NCI-H2196 (cell line): ENCODE measurements around the gene NPLOC4.

Experiments used
- DNase-seq: peaks from one replicate; lab custom pipeline; 2025; ENCODE audit not compliant: unreplicated experiment; lab: John Stamatoyannopoulos, UW

The NPLOC4 gene

DNA sequence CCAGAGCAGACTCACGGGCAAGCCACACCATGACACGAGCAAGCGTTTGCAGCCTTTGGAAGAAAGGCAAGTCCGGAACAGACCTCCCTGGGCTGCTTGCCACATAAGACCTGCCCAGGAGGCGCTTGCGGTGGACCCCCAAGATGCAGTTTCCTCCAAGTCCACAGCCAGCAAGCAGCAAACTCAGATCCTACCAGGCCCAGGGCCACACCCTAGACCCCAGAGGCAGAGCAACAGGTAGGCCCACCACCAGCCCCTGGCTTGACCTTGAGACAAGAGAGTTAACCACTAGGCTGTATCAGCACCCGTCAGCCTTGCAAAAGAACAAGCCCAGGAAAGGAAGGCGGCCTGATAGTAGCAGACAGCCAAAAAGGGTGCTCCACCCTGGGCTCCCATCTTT lies 87.1 kb downstream of the NPLOC4 start:
- no peak for DNase-seq

DNA sequence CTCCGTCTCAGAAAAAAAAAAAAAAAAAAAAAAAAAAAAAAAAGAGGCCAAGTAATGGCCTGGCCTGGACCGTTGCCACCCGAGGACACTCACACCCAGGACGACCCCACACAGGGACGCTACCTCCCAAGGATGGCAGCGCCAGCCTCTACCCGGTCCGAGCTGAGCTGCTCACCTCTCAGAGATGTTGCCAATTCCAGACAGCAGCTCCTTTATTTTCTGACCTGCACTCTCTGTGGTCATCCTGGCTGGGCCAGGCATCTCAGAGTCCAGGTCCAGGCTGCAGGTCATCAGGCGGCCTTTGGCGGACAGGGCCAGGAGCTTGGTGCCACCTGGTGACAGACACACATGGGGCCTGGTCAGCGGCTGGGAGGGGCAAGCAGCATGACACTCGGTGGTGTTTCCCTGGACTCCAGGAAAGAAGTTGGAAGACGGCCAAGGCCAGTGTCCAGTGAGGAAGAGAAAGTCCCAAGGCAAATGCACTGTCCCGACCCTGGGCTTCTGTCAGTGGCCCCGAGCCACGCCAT lies 87.8 kb downstream of the NPLOC4 start:
- no peak for DNase-seq

DNA sequence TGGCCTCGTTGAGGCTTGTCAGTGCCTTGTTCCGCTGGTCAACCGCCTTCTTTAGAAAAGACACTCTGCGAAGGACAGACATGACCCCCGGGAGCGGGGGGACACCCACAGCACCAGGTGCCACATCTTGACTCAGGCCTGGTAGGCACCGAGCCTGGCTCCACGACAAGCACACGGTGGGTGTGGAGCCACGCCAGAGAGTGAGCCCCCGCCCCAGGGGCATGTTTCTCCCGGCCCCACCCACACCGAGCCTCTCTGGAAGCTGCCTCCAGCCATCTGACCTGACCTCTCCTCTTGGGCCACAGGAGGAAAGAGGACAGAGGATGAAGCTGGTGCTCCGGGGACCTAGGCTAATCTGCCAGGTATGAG lies 89.3 kb downstream of the NPLOC4 start:
- no peak for DNase-seq

DNA sequence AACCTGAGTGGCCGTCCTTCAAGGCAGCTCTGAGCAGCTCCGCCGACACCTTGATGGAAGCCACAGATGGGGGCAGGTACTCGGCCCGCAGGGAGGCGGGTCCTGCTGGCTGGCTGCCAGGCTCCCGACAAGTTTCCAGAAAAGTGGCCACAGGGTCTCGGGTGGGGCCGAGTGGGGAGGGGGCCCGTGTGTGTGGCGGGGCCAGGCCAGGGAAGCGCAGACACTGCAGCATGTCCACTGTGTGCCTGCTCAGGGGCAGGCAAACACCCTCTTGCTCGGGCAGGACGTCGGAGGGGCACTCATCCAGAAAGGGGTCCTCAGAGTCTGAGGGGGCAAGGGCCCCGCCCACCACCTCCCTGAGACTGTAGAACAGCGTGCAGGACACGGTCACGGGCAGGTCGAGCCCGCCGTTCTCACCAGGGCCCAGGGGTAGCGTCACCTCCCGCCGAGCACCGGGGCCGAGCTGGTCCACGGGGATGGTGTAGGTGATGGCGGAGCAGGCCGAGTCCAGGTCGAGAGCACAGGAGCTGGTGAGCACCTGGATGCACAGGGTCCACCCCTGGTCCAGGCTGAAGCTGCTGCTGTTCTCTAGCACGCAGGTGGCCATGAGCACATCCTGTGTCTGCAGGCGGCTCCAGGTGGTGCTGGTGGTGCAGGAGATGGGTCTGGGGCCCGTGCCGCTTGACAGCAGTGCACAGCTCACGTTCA lies 89.9 kb downstream of the NPLOC4 start:
- no peak for DNase-seq

DNA sequence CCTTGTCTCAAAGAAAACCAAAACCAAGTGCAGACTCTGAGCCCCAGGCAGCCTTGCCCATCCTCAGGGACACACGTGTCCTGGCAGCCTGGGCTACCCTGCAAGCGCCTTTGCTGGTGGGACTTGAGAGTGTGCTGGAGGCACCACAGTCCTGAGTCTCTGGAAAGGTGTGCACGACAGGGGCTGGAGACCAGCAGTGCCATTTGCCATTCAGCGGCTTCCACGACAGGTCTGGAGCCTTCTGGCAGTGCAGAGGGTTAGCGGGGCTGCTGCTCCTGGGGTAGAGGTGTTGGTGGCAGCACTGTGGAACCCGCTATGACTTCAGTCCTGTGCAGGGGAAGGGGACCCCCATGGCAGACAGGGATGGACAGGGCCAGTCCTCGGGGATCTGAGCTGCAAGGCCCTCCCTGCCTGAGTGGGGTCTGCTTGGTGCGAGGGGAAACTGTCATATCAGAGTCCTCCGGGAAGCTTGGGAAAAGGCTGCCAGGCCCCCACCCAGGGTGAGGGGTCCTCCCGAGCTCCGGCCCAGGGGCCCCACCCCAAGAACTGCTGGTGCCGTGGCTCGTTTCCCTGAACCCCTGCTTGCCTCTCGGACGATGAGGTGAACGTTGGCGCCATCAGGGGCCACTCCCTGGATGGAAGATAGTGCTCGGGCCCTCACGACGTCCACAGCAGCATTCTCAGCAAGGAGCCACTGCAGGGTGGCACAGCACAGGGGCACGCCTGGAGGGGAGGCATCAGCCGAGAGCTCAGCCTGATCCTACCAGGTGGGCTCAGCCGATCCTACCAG lies 91.6 kb downstream of the NPLOC4 start:
- no peak for DNase-seq

DNA sequence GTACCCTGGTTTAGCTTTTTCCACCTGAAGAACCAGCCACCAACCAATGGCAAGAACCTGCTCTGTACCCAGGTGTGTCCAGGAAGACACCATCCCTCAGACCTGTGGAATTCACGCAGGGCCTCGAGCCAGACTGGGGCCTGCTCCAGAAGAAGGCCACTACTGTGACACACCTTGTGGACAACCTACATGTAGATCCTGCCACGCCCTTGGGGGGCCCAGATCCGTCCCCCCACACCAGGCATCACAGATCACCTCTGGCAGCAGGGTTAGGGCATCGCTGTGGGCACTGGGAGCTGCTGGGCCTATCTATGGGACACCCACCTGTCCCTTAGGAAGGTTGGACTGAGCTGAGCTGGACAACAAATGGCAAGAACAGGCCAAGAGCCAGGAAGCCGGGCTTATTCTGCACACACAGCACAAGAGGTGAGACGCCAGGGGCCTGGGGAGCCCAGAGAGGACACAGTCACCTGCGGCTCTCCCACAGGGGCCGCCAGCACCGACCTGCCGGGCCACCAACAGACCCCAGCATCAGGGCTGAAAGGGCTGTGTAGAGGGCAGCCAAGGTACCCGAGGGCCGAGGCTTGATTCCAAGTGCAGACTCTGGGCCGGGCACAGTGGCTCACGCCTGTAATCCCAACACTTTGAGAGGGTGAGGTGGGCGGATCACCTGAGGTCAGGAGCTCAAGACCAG lies 92.5 kb downstream of the NPLOC4 start:
- DNase-seq, result no peak

DNA sequence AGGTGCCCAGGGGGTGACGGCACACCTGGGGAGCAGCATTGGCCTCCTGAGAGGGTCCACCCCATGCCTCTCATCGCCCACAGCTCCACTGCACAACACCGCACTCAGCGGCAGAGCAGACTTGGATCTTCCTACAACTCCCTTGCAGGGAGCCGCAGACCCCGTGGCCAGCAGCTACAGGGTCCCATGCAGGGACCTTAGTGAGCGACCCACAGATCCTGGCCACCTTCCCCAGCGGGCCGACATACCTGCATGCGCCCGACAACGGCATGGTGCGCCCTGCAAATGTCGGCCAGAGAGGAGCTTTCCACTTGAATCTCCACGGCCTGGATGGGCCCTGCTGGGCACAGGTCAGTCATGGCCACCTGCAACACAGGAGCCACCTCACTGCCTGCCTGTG lies 93.2 kb downstream of the NPLOC4 start:
- DNase-seq, result no peak

DNA sequence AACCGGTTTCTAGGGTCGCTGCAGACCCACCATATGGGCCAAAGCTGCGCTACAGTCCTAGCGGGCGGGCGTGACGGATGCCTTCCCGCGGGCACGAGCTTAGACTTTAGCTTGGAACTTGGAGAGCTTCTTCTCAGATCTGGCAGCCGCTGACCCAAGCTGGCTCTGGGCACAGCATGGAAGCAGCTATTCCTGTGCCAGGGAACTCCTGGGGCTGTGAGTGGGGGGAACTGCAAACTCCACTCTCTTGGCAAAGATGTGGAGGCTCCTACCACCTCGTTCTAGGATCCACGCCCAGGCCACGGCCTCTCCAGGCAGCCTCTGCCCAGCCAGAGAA lies 93.6 kb downstream of the NPLOC4 start:
- no peak for DNase-seq

DNA sequence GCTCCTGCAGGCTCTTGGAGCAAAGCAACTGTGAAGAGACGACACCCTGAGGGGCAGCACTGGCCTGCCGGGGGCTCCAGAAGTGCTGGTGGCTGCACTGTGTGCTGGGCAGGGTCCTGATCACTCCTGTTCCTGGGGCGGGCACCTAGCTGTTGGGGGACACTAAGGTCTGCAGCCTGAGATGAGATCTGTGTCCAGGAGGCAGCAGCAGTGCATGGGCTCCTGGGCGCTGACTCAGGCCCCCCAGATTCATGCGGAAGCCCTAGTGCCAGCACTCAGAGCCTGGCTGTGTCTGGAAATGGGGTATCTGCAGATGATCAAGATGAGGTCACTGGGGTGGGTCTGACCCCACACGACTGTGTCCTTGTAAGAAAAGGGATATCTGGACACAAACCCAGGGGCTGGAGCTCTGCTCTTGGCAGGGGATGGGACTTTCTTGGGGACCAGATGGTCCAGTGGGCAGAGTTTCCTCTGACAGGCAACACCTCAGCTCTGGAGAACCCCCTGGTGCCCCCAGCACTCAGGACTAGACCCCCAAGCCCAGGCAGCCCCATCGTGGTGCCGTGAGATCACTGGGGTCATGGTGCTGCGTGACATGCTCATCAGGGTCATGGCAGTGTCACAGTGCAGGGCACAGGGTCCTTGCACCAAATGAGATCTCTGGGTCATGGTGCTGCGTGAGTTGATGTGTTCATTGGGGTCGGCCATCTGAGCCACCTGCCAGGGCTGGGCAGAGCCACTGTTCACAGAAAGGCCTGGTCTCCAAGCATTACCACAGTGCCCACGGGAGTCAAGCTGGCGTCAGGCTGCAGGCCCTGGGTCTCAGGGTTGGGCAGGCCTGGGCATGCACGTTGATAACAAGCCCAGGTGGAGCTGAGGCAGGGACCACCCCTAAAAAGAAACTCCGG lies 94.2 kb downstream of the NPLOC4 start:
- no peak for DNase-seq

DNA sequence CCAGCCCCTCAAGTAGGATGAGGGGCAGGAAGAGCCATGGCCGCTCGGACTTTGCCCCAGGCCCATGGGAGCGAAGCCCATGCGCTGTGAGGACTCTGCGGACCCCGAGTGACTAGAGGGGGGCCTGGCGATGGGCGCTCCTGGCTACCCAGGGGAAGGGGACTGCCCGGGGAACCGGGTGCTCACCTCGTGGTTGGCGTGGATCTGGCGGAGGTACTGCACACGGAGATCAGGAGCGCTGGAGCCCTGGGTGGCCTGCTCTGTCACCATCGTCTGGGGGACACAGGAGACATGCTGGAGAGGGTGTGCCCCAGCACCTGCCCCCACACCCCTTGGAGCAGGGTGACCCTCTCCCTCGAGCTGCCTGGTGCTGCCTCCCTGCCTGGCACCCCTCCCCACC lies 95.8 kb downstream of the NPLOC4 start:
- DNase-seq, result no peak

DNA sequence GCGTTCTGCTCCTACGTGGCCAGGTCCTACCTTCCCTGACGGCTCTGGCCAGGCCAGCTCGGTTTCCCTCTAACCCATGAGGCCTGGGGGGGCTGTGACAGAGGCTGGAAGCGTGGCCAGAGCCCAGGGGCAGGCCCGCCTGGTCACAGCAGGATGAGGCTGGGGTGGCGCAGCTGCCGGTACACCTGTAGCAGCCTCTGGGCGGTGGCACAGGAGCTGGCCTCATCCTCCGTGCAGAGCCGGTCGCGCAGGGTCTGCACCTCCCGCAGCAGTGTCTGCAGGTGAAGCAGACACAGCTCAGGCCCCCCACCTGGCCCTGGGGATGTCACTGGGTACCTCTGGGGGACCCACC lies 96.3 kb downstream of the NPLOC4 start:
- no peak for DNase-seq

DNA sequence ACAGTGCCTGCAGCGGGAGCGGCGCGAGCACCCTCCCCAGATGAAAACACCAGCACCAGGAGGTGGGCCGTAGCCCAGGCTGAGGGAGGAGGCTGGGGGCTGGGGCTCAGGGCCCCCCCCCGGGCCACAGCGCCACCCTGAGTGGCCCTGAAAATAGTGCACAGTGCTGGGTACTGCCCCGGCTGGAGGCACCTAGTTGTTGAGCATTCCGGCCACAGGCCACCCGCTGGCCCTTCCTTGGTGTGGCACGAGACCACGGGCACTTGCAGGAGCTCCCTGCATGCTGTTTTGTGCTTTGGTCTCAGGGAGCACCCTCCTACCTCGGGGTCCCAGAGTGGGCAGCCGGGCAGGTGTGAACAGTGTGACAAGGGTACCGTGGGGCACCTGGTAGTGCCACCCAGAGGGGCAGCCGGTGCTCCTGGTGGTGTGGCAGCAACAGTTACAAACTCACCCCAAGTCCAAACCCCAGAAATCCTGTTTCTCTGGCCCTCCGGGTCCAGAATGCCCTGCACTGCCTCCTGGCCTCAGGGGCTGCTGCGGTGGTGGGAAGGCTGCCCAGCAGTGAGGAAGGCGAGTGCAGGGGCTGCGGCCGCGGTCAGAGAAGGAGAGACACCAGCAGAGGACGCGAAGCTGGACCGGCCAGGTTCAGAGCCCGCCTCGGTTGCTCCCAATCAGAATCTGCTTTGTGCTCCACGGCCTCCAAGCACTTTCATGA lies 96.8 kb downstream of the NPLOC4 start:
- DNase-seq, result no peak

DNA sequence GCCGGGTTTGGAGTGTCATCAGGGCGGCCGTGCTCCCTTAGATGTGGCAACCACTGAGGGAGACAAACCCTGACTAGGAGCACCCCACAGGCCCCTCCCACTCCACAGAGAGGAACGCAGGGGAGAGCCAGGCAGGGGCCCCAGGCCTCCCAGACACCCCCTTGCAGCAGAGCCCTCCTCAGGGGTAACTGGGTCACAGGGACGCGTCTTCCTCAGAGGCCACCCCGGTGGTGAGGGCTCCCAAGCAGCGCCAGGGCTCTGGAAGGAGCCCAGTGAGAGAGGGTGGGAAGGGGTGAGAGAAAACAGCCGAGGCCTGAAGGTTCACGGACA lies 97.4 kb downstream of the NPLOC4 start:
- DNase-seq, result no peak

DNA sequence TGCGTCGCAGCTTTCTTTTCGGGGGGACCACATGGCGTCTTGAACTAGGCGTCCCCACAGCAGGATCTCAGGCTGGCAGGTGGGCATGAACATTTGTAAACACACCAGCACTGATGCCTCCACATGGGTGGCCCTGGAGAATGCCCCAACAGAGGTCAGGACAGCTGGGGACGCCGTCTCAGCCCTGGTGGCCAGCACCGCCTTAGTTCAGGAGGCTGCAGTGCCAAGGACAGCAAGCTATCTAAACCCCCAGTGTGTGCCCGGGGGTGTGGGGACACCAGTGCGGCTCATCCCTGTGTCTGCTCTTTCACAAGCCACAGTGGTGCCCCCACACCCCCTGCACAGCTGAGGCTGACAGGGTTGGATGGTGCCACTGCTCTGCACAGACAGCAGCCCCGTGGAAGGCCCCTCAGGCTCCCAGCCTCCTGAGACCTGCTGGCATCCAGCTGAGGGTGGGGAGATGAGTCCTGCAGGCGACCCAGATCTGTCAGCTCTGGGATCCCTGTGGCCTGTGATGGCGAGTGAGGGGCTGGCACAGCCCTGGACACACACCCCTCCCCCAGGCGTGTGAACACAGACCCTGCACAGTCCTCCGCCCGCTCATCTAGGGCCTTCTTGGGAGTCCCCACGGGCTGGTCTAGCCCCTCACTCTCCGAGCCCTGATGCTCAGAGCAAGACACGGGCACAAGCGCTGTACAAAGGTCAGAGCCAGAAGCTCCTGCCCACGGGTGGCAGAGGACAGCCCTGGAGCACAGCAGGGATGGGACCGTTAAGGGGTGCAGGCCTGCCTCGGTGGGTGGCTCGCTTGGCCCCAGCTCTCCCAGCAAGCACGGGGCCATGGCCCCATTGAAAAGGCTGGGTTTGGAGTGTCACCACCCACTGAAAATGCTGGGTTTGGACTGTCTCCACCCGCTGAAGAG lies 98.0 kb downstream of the NPLOC4 start:
- no peak for DNase-seq

DNA sequence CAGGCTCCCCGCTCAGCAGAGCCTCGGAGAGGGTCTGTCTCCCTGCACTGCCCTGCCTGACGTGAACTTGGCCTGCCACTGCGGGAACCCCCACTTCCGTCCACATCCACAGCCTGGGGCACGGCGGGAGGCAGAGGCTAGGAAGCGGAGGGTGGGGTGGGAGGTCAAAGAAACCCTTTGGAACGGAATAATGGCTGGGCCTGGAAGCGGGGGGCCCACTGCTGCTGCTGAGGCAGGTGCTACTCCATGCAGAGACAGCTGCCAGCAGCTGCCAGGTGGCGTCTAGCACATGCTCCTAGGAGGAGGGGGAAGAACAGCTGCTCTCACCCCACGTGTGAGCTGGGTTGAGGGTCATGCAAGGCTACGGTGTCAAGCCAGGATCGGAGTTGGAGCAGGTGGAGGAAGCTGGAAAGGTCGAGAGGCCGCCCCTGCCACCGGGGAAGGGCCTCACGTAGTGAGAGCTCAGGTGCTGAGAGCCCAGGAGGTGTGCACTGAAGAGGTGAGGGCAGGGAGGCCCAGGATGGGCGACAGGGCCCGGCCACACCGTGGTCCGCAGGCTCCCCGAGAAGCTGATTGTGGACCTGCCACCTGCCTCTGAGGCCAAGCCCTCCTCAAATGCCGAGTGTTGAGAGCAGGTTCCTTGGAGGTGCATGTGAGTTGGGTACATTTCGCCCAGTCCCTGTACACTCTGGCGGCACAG lies 98.9 kb downstream of the NPLOC4 start:
- peak; percentile 98 for DNase-seq

DNA sequence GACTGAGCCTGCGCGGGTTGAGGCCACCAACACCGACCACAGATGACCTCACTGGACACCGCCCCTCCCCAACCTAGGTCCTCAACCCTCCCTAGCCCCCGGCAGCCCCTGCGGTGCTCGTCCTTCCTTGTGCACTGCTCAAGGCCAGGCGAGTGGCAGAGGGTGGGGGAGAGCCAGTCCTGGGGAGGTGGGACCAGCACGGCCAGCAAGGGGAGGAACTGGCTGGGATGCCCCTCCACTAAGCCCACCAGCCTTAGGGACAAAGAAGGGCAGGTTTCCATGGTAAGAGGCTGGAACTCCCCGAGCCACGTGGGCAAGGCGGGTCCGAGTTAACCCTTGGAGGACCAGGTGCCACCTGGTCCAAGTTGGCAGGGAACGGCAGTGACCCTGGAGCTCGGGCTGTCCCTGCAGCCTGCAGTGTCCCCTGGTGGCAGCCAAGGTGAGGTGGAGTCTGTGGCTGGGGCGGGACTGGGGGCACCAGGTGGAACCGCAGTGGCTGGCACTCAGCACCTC lies 99.5 kb downstream of the NPLOC4 start:
- peak; percentile 95 for DNase-seq

DNA sequence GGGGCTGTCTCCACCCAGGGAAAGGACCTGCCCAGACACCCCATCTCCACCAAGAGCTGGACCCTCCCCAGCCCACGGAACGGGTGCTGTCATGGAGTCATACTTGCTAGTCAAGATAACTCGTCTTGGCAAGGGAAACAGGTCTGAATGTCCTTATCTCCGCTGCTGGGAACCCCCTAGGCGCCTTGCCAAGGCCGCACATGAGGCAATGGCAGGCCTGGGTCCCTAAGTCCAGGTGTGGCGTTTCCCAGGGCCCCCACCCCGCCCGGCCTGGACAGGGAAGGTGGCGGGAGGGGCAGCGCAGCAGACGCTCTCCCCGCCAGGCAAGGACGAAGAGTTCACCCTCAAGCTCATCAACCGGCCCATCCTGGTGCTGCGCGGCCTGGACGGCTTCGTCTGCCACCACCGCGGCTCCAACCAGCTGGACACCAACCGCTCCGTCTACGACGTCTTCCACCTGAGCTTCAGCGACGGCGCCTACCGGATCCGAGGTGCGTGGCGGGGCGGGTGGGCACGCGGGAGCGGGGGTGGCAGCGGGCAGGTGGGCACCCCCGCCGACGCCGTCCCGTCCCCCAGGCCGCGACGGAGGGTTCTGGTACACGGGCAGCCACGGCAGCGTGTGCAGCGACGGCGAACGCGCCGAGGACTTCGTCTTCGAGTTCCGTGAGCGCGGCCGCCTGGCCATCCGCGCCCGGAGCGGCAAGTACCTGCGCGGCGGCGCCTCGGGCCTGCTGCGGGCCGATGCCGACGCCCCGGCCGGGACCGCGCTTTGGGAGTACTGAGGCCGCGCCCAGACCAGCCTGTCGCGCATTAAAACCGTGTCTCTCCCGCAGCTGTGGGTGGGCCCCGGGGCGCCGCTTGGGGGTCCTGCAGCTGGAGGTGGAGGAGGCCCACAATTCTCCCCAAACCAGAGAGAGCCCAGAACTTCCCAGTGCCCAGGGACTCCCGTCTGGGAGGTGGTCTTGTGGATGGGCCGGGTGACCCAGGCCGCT lies 100.3 kb downstream of the NPLOC4 start:
- no peak for DNase-seq
